Measurements from ENCODE around the gene CLIC4.

DNA sequence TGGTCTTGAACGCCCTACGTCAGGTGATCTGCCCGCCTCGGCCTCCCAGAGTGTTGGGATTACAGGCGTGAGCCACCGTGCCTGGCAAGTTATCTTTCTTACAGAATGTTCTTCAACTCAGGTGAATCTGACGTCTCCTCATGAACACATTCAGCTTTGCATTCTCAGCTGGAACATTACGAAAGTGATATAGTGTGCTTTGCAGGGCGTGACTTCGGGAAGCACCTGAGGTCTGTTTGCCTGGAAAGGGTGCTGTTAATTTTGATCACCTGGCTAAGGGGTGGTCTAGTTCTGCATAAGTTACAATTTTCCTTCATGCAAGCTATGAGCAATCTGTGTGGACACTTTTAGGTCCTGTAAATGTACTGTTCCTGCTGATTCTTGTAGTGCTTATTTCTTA is 16.3 kb upstream of the CLIC4 start:
- TF ChIP-seq, protein P1, sequence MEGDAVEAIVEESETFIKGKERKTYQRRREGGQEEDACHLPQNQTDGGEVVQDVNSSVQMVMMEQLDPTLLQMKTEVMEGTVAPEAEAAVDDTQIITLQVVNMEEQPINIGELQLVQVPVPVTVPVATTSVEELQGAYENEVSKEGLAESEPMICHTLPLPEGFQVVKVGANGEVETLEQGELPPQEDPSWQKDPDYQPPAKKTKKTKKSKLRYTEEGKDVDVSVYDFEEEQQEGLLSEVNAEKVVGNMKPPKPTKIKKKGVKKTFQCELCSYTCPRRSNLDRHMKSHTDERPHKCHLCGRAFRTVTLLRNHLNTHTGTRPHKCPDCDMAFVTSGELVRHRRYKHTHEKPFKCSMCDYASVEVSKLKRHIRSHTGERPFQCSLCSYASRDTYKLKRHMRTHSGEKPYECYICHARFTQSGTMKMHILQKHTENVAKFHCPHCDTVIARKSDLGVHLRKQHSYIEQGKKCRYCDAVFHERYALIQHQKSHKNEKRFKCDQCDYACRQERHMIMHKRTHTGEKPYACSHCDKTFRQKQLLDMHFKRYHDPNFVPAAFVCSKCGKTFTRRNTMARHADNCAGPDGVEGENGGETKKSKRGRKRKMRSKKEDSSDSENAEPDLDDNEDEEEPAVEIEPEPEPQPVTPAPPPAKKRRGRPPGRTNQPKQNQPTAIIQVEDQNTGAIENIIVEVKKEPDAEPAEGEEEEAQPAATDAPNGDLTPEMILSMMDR (IDR thresholded peaks at IDR 0.05), result no peak
- TF ChIP-seq POLR2A (IDR thresholded peaks at IDR 0.05), result no peak
